C4-2B (cell line): ENCODE data around the gene CLTCL1.

ENCODE experiments used
- CTCF ChIP-seq: fragments of 450-650 bp; conservative IDR thresholded peaks from 2 replicates; pipeline ENCODE4 v1.5.1; 2017; ENCODE audit warnings: mild to moderate bottlenecking
- ZFX ChIP-seq: fragments of 450-650 bp; IDR thresholded peaks from 2 replicates; pipeline ENCODE4 v1.6.1; 2017

DNA sequence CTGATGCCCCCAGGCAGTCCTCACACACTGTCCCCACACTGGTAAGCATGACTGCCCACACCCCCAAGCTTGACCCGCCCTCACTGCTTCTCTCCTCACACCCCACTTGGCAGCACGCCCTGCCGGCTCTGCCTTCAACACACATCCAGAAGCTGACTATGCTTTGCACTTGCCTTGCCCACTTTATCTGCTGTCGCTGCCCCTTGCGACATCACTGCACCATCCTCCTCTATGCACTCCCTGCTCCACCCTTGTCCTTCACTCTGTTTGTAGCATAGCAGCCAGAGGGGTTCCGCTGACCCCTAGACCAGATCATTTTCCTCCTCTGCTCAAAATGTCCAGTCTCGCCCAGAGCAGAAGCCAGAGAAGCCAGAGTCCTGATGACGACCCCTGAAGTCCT, 87.7 kb downstream of the CLTCL1 start:
- TF ChIP-seq CTCF (no peak), ZFX (no peak)
